GM23338 (cell line): ENCODE results near the gene ANG. TPM values are rescaled to one million over a fixed set of nuclear protein-coding genes. Genes with fewer than 3 reads are reported as not detected.

Experiments
- ATAC-seq: fragments of 200-7000 bp; cut with Tn5 transposase; 3 replicates; pipeline ENCODE4 v1.9.1; 2020
- DNase-seq: peaks from one replicate; pipeline ENCODE4 v3.0.0-alpha.2; 2015; ENCODE audit warnings: low spot score
- H2AFZ ChIP-seq: fragments of 200-600 bp; sonication (generic); 2 replicates; pipeline ENCODE4 v1.8.0; 2016; ENCODE audit warnings: antibody characterized with exemption, mild to moderate bottlenecking, moderate library complexity
- H3F3A ChIP-seq: fragments of 200-600 bp; sonication (generic); replicated peaks from 2 replicates; pipeline ENCODE4 v1.8.0; 2017; ENCODE audit warnings: antibody characterized with exemption, mixed run types, low read depth
- H3K27ac ChIP-seq: fragments of 200-600 bp; sonication (generic); 2 replicates; pipeline ENCODE4 v1.6.1; 2016; ENCODE audit warnings: low read depth
- H3K27me3 ChIP-seq: fragments of 200-600 bp; sonication (generic); 2 replicates; pipeline ENCODE4 v1.8.0; 2016; ENCODE audit warnings: mild to moderate bottlenecking, mixed run types, moderate library complexity; ENCODE audit not compliant: insufficient read depth
- H3K36me3 ChIP-seq: fragments of 200-600 bp; sonication (generic); 2 replicates; pipeline ENCODE4 v1.8.0; 2016; ENCODE audit warnings: mild to moderate bottlenecking; ENCODE audit not compliant: insufficient read depth
- H3K4me1 ChIP-seq: fragments of 200-600 bp; sonication (generic); 2 replicates; pipeline ENCODE4 v1.8.0; 2016; ENCODE audit warnings: mild to moderate bottlenecking, moderate library complexity; ENCODE audit not compliant: insufficient read depth
- H3K4me2 ChIP-seq: fragments of 200-600 bp; sonication (generic); 2 replicates; pipeline ENCODE4 v1.7.1; 2017; ENCODE audit warnings: mixed run types
- H3K4me3 ChIP-seq: fragments of 200-600 bp; sonication (generic); 2 replicates; pipeline ENCODE4 v1.6.1; 2016; ENCODE audit warnings: mixed run types
- H3K79me2 ChIP-seq: fragments of 200-600 bp; sonication (generic); replicated peaks from 2 replicates; pipeline ENCODE4 v1.8.0; 2017; ENCODE audit warnings: mild to moderate bottlenecking; ENCODE audit not compliant: insufficient read depth
- H3K9me2 ChIP-seq: fragments of 200-600 bp; sonication (generic); 2 replicates; pipeline ENCODE4 v1.8.0; 2017; ENCODE audit not compliant: insufficient read depth
- H4K20me1 ChIP-seq: fragments of 200-600 bp; sonication (generic); replicated peaks from 2 replicates; pipeline ENCODE4 v1.8.0; 2017; ENCODE audit warnings: mild to moderate bottlenecking; ENCODE audit not compliant: insufficient read depth
- H3K27ac Mint-ChIP-seq: 2 replicates; pipeline ENCODE4 v1.8.0; 2020; ENCODE audit warnings: inconsistent platforms, mild to moderate bottlenecking, moderate library complexity, mixed read lengths
- H3K27me3 Mint-ChIP-seq: 3 replicates; pipeline ENCODE4 v1.8.0; 2022; ENCODE audit warnings: low read depth, mild to moderate bottlenecking, moderate library complexity, mixed read lengths, inconsistent platforms; ENCODE audit not compliant: insufficient read depth, poor library complexity
- H3K36me3 Mint-ChIP-seq: 3 replicates; pipeline ENCODE4 v1.8.0; 2021; ENCODE audit warnings: low read depth, mild to moderate bottlenecking, inconsistent platforms, moderate library complexity, mixed read lengths
- H3K4me1 Mint-ChIP-seq: 3 replicates; pipeline ENCODE4 v1.8.0; 2020; ENCODE audit warnings: mild to moderate bottlenecking, inconsistent platforms, mixed read lengths
- H3K4me3 Mint-ChIP-seq: 3 replicates; pipeline ENCODE4 v1.8.0; 2021; ENCODE audit warnings: moderate library complexity, mild to moderate bottlenecking, inconsistent platforms, mixed read lengths
- H3K9me3 Mint-ChIP-seq: 3 replicates; pipeline ENCODE4 v1.8.0; 2020; ENCODE audit warnings: moderate library complexity, mild to moderate bottlenecking, inconsistent platforms, mixed read lengths
- CREB1 ChIP-seq: fragments of 250-450 bp; sonication (Bioruptor Pico); IDR thresholded peaks from 2 replicates; pipeline ENCODE4 v1.5.0; 2020; ENCODE audit warnings: low read depth, mild to moderate bottlenecking, moderate library complexity
- ETS1 ChIP-seq: IDR thresholded peaks from 2 replicates; pipeline ENCODE4 v1.6.1; 2016; ENCODE audit warnings: antibody characterized with exemption
- EZH2 ChIP-seq: fragments of 200-600 bp; sonication (generic); IDR thresholded peaks from one replicate; pipeline ENCODE4 v1.8.0; 2017; ENCODE audit warnings: antibody characterized with exemption, mild to moderate bottlenecking, low read depth; ENCODE audit not compliant: unreplicated experiment
- EZH2phosphoT487 ChIP-seq: fragments of 200-600 bp; sonication (generic); IDR thresholded peaks from one replicate; pipeline ENCODE4 v1.8.1; 2018; ENCODE audit warnings: antibody characterized with exemption; ENCODE audit not compliant: unreplicated experiment
- JUNB ChIP-seq: IDR thresholded peaks from one replicate; pipeline ENCODE4 v1.6.1; 2016; ENCODE audit warnings: antibody characterized with exemption; ENCODE audit not compliant: unreplicated experiment
- NANOG ChIP-seq: IDR thresholded peaks from 2 replicates; pipeline ENCODE4 v1.6.1; 2016; ENCODE audit warnings: antibody characterized with exemption, borderline replicate concordance
- POLR2AphosphoS5 ChIP-seq: IDR thresholded peaks from 2 replicates; pipeline ENCODE4 v1.6.1; 2016; ENCODE audit warnings: antibody characterized with exemption, low read depth
- STAT1 ChIP-seq: IDR thresholded peaks from one replicate; pipeline ENCODE4 v1.6.1; 2016; ENCODE audit warnings: antibody characterized with exemption; ENCODE audit not compliant: unreplicated experiment
- ZNF114 ChIP-seq: fragments of 250-450 bp; sonication (Bioruptor Pico); IDR thresholded peaks from 2 replicates; pipeline ENCODE4 v1.5.0; 2020; ENCODE audit warnings: mild to moderate bottlenecking, moderate library complexity
- ZNF331 ChIP-seq: fragments of 250-450 bp; sonication (Bioruptor Pico); IDR thresholded peaks from 2 replicates; pipeline ENCODE4 v1.5.0; 2020; ENCODE audit warnings: low read depth, mild to moderate bottlenecking, moderate library complexity
- ZNF462 ChIP-seq: fragments of 250-450 bp; sonication (Bioruptor Pico); IDR thresholded peaks from 2 replicates; pipeline ENCODE4 v1.5.0; 2020; ENCODE audit warnings: mild to moderate bottlenecking, moderate library complexity
- polyA plus RNA-seq: library from polyadenylated mRNA; unstranded; fragments of >200 nt; fragmentation: Nextera tagmentation; extraction: Ambion mirVana; gene quantifications from 2 replicates; pipeline ENCODE4 v1.2.1, GENCODE V29; 2016
- total RNA-seq: library from RNA; depleted of rRNA; stranded (reverse); fragments of >200 nt; shearing (Covaris generic); gene quantifications from 2 replicates; pipeline ENCODE4 v1.2.3, GENCODE V29; 2014
- TF ChIP-seq, protein P1 (sequence below): IDR thresholded peaks from one replicate; pipeline ENCODE4 v1.6.1; 2018; ENCODE audit warnings: antibody characterized with exemption; ENCODE audit not compliant: unreplicated experiment
- TF ChIP-seq, protein P2 (sequence below), 2 experiments: fragments of 200-600 bp in 1 of 2; sonication (generic) in 1 of 2; conservative IDR thresholded peaks; 2 replicates each; pipeline versions ENCODE4 v1.5.1 to v1.6.1; 2016 to 2017; ENCODE audit warnings: antibody characterized with exemption in 2 of 2, low read depth in 2 of 2, mild to moderate bottlenecking in 2 of 2, moderate library complexity in 1 of 2

ANG gene
- total and polyA plus RNA-seq, 2 experiments from 2014 or later, result 2.3 to 3.7 TPM

DNA sequence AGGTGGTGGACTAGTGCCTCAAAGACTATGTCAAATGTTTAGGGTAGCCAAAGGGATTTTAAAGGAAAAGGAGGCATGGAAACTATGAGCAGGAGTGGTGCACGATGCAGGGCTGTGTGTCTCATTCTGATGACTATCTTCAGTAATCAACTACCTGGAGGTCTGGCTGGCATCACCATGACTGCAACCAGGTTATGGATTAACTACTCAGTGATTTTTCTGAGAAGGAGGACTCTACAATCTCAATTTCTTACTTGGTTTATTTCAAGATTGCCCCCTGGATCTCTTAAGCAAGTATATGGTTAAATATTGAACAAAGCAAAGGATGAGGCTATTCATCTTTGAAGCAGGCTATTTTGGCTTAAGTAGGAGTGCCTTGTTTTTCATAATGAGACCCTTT lies 38.0 kb downstream of the ANG start:
- no peak for DNase-seq
- no peak for TF ChIP-seq POLR2AphosphoS5
- TF ChIP-seq ZNF114 (CRISPR knock-in tag), result no peak
- no peak for TF ChIP-seq ZNF462
- TF ChIP-seq JUNB, result no peak
- no peak for TF ChIP-seq CREB1 (CRISPR knock-in tag)
- TF ChIP-seq ZNF331, result no peak
- TF ChIP-seq, protein P1, sequence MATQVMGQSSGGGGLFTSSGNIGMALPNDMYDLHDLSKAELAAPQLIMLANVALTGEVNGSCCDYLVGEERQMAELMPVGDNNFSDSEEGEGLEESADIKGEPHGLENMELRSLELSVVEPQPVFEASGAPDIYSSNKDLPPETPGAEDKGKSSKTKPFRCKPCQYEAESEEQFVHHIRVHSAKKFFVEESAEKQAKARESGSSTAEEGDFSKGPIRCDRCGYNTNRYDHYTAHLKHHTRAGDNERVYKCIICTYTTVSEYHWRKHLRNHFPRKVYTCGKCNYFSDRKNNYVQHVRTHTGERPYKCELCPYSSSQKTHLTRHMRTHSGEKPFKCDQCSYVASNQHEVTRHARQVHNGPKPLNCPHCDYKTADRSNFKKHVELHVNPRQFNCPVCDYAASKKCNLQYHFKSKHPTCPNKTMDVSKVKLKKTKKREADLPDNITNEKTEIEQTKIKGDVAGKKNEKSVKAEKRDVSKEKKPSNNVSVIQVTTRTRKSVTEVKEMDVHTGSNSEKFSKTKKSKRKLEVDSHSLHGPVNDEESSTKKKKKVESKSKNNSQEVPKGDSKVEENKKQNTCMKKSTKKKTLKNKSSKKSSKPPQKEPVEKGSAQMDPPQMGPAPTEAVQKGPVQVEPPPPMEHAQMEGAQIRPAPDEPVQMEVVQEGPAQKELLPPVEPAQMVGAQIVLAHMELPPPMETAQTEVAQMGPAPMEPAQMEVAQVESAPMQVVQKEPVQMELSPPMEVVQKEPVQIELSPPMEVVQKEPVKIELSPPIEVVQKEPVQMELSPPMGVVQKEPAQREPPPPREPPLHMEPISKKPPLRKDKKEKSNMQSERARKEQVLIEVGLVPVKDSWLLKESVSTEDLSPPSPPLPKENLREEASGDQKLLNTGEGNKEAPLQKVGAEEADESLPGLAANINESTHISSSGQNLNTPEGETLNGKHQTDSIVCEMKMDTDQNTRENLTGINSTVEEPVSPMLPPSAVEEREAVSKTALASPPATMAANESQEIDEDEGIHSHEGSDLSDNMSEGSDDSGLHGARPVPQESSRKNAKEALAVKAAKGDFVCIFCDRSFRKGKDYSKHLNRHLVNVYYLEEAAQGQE, result no peak
- TF ChIP-seq EZH2, result no peak
- TF ChIP-seq, protein P2, sequence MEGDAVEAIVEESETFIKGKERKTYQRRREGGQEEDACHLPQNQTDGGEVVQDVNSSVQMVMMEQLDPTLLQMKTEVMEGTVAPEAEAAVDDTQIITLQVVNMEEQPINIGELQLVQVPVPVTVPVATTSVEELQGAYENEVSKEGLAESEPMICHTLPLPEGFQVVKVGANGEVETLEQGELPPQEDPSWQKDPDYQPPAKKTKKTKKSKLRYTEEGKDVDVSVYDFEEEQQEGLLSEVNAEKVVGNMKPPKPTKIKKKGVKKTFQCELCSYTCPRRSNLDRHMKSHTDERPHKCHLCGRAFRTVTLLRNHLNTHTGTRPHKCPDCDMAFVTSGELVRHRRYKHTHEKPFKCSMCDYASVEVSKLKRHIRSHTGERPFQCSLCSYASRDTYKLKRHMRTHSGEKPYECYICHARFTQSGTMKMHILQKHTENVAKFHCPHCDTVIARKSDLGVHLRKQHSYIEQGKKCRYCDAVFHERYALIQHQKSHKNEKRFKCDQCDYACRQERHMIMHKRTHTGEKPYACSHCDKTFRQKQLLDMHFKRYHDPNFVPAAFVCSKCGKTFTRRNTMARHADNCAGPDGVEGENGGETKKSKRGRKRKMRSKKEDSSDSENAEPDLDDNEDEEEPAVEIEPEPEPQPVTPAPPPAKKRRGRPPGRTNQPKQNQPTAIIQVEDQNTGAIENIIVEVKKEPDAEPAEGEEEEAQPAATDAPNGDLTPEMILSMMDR (conservative IDR thresholded peaks at IDR 0.05; ENCODE audit: low read depth in 2 of 2), result no peak
- TF ChIP-seq STAT1, result no peak
- TF ChIP-seq NANOG, result no peak
- TF ChIP-seq ETS1, result no peak
- TF ChIP-seq EZH2phosphoT487, result no peak
- Mint-ChIP-seq H3K9me3 (peaks cover 9% of the 10 kb centered on the region; the same call in 2 of the 3 replicates), H3K36me3 (no peaks in the 10 kb centered on the region), H3K27me3 (peaks cover 9% of the 10 kb centered on the region), H3K27ac (no peak overlapping the region), H3K4me1 (no peaks in the 10 kb centered on the region; the same call in 2 of the 3 replicates), H3K4me3 (no peak overlapping the region)
- Histone ChIP-seq H3K4me3 (no peak overlapping the region), H2AFZ (no peak overlapping the region), H3K36me3 (no peaks in the 10 kb centered on the region), H3K4me1 (no peaks in the 10 kb centered on the region), H4K20me1 (no peaks in the 10 kb centered on the region), H3K4me2 (no peak overlapping the region), H3K27me3 (peaks cover 18% of the 10 kb centered on the region; the same call in 1 of the 2 replicates), H3K27ac (no peak overlapping the region), H3K9me2 (peaks cover 11% of the 10 kb centered on the region), H3K79me2 (no peaks in the 10 kb centered on the region), H3F3A (no peaks in the 10 kb centered on the region)
- ATAC-seq, result no peak
